Lung (tissue), 16 donors: ENCODE results near the gene RASAL3. TPM values are rescaled to one million over a fixed set of nuclear protein-coding genes. Genes with fewer than 3 reads are reported as not detected.

Experiments used
- ATAC-seq: fragments of 200-7000 bp; cut with Tn5 transposase; one replicate; pipeline ENCODE4 v1.9.1; 2020; ENCODE audit warnings: moderate number of reproducible peaks; ENCODE audit not compliant: insufficient read depth, low FRiP score
- DNase-seq, 3 donors: peaks; one replicate each; pipeline ENCODE4 v3.0.0-alpha.2; 2013 to 2017
- H3K27ac ChIP-seq, 2 donors: one replicate each; pipeline ENCODE4 v1.5.1; 2013; ENCODE audit warnings: mild to moderate bottlenecking in 2 of 2, moderate library complexity in 2 of 2, control low read depth in 1 of 2, inconsistent platforms in 1 of 2, low read depth in 1 of 2, low read length in 1 of 2
- H3K27me3 ChIP-seq, 3 donors: one replicate each; pipeline ENCODE4 v1.5.1; 2013; ENCODE audit warnings: low read length in 2 of 3; ENCODE audit not compliant: control insufficient read depth in 3 of 3, insufficient read depth in 3 of 3
- H3K36me3 ChIP-seq, 4 donors: one replicate each; pipeline ENCODE4 v1.5.1; 2013; ENCODE audit warnings: low read length in 4 of 4, mild to moderate bottlenecking in 1 of 4, moderate library complexity in 1 of 4; ENCODE audit not compliant: control insufficient read depth in 4 of 4, insufficient read depth in 4 of 4
- H3K4me1 ChIP-seq, 5 donors: one replicate each; pipeline ENCODE4 v1.5.1; 2013; ENCODE audit warnings: low read length in 5 of 5, mild to moderate bottlenecking in 2 of 5, moderate library complexity in 1 of 5; ENCODE audit not compliant: control insufficient read depth in 5 of 5, insufficient read depth in 5 of 5
- H3K4me3 ChIP-seq: one replicate; pipeline ENCODE4 v1.5.1; 2013; ENCODE audit warnings: mild to moderate bottlenecking, control low read depth, moderate library complexity
- H3K9ac ChIP-seq, 2 donors: one replicate each; pipeline ENCODE4 v1.5.1; 2013; ENCODE audit warnings: low read length in 2 of 2, control low read depth in 1 of 2; ENCODE audit not compliant: insufficient read depth in 1 of 2
- H3K9me3 ChIP-seq, 4 donors: one replicate each; pipeline ENCODE4 v1.5.1; 2013; ENCODE audit warnings: low read length in 3 of 4, mild to moderate bottlenecking in 1 of 4, moderate library complexity in 1 of 4; ENCODE audit not compliant: control insufficient read depth in 4 of 4, insufficient read depth in 3 of 4
- WGBS, 2 donors: extraction: QIAGEN DNeasy Blood & Tissue Kit; methylation state at CpG; one replicate each; pipeline ENCODE4 v1.1.7; 2013; 5-methylcytosine and 5-hydroxymethylcytosine counted together
- long read RNA-seq, 5 donors: transcript quantifications; one replicate each; lab custom pipeline, GENCODE V29; 2026
- polyA plus RNA-seq, 2 donors: library from polyadenylated mRNA; stranded (reverse); fragments of 200-250 nt; gene quantifications; one replicate each; pipeline ENCODE4 v1.2.1, GENCODE V29; 2013
- total RNA-seq, 2 donors: library from RNA; depleted of rRNA in 1 of 2; stranded (reverse); fragments of >200 nt in 1 of 2; gene quantifications; one replicate each; pipeline ENCODE4 v1.2.1, GENCODE V29; 2014 to 2021
- TF ChIP-seq, protein P1 (sequence below): IDR thresholded peaks from 2 replicates; pipeline ENCODE4 v1.5.1; 2012; ENCODE audit warnings: mild to moderate bottlenecking; ENCODE audit errors: control extremely low read depth, extremely low read depth
- donor health status: control.
- donor health status: control.
- donor health status: Bipolar disorder and iron deficiency.
- donor health status: healthy.
- donor health status: DM: yes; HTN: yes; CAD: no.

Gene RASAL3
- total RNA-seq (10 to 100 TPM in 1 of 2 donors, 1 to 10 TPM in 1; 4.6 to 13.3 TPM), polyA plus RNA-seq (10 to 100 TPM in 1 of 2 donors, 1 to 10 TPM in 1; 5.9 to 18.2 TPM)
- long read RNA-seq, donor 1, result 0 reads
- long read RNA-seq, donor 2, result 0 reads
- long read RNA-seq, donor 3, result 0 reads
- long read RNA-seq, donor 4, result 0 reads
- long read RNA-seq, donor 5, result 0 reads

GRCh38 chr19:15464394-15465385 lies at the start of gene RASAL3:
TSS of gene RASAL3 (minus strand) at chr19:15464544. CDS start at chr19:15464358, 186 bp downstream.
- WGBS, 2 donors, result 29 to 30% methylated on average over 16 to 17 of the region's 17 CpGs
- H3K36me3 ChIP-seq, result peaks cover 0 to 3% (median 0%) of the 10 kb centered on the region in 4 donors
- TF ChIP-seq, protein P1, sequence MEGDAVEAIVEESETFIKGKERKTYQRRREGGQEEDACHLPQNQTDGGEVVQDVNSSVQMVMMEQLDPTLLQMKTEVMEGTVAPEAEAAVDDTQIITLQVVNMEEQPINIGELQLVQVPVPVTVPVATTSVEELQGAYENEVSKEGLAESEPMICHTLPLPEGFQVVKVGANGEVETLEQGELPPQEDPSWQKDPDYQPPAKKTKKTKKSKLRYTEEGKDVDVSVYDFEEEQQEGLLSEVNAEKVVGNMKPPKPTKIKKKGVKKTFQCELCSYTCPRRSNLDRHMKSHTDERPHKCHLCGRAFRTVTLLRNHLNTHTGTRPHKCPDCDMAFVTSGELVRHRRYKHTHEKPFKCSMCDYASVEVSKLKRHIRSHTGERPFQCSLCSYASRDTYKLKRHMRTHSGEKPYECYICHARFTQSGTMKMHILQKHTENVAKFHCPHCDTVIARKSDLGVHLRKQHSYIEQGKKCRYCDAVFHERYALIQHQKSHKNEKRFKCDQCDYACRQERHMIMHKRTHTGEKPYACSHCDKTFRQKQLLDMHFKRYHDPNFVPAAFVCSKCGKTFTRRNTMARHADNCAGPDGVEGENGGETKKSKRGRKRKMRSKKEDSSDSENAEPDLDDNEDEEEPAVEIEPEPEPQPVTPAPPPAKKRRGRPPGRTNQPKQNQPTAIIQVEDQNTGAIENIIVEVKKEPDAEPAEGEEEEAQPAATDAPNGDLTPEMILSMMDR, result no peak
- H3K4me1 ChIP-seq, result peaks cover 0 to 7% (median 0%) of the 10 kb centered on the region in 5 donors
- peaks cover 0 to 48% (median 24%) of the 10 kb centered on the region in 3 donors for H3K27me3 ChIP-seq
- H3K4me3 ChIP-seq, result peak within 1 kb of the TSS; percentile 37
- ATAC-seq (peak; percentile 39), DNase-seq (no peak)
- H3K9me3 ChIP-seq, result peaks cover 0 to 4% (median 0%) of the 10 kb centered on the region in 4 donors
- no peak within 1 kb of the TSS for H3K9ac ChIP-seq
- H3K27ac ChIP-seq, result peak within 1 kb of the TSS in 1 of 2 donors; percentile 48

- DNase-seq (no peak), ATAC-seq (no peak)
- H3K27me3 ChIP-seq, result peaks cover 10 to 29% (median 25%) of the 10 kb centered on the region in 3 donors
- H3K4me3 ChIP-seq, result no peak overlapping the region
- no peak overlapping the region for H3K27ac ChIP-seq
- H3K36me3 ChIP-seq, result no peaks in the 10 kb centered on the region
- TF ChIP-seq, protein P1, result no peak
- peaks cover 0 to 3% (median 0%) of the 10 kb centered on the region in 5 donors for H3K4me1 ChIP-seq
- peaks cover 0 to 6% (median 2%) of the 10 kb centered on the region in 4 donors for H3K9me3 ChIP-seq
- WGBS, 2 donors, result 84 to 93% methylated on average over 19 of the region's 19 CpGs
- no peak overlapping the region for H3K9ac ChIP-seq
Measured at GRCh38 chr19:15511671-15512424, 47.5 kb upstream of the RASAL3 start.

- 5 to 11% methylated on average over 24 to 52 of the region's 52 CpGs for WGBS, 2 donors
Measured at GRCh38 chr19:15508035-15508710, 43.8 kb upstream of the RASAL3 start, which contains the start of gene CYP4F22. TSS of gene CYP4F22 (plus strand) at chr19:15508525. CDS start at chr19:15525337, 16,812 bp downstream.

More at GRCh38 chr19:15508035-15508710, 43.8 kb upstream of the RASAL3 start, which contains the start of gene CYP4F22:
- Histone ChIP-seq H3K27me3 (peaks cover 10 to 29% (median 27%) of the 10 kb centered on the region in 3 donors), H3K36me3 (no peaks in the 10 kb centered on the region), H3K9me3 (peaks cover 0 to 4% (median 0%) of the 10 kb centered on the region in 4 donors), H3K4me1 (peaks cover 0 to 3% (median 0%) of the 10 kb centered on the region in 5 donors), H3K27ac (no peak within 1 kb of the TSS), H3K4me3 (no peak within 1 kb of the TSS), H3K9ac (no peak within 1 kb of the TSS)
- no peak for DNase-seq
- TF ChIP-seq, protein P1, result no peak
- ATAC-seq, result no peak
